ENCODE data around the gene LYPLAL1. TPM values are rescaled to one million over a fixed set of nuclear protein-coding genes. Genes with fewer than 3 reads are reported as not detected.

The LYPLAL1 gene
- total RNA-seq, 4 donors from 2014 or later: 12.6 to 18.9 (median 15.4) TPM

DNA sequence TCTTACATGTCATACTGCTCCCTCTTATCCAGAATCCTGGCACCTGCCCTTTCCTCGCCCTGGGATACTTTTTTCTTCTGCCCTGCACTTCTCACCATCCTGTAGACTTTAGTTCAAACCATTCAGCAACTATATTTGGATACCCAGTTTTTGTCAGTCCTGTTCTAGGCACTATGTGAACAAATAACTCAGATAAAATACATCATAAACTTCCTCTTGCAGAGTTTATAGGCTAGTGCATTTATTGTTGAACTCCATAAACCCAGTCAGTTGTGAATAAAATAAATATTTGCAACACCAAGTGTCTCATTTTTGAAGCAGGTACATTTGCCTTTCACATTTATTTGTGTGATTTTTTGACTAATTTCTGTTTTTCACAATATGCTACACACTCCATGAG is 4.3 kb downstream of the LYPLAL1 start:
- no peaks in the 10 kb centered on the region for H3K36me3 ChIP-seq
- no peak for TF ChIP-seq POLR2A (IDR thresholded peaks at IDR 0.05)
- TF ChIP-seq, protein P1, sequence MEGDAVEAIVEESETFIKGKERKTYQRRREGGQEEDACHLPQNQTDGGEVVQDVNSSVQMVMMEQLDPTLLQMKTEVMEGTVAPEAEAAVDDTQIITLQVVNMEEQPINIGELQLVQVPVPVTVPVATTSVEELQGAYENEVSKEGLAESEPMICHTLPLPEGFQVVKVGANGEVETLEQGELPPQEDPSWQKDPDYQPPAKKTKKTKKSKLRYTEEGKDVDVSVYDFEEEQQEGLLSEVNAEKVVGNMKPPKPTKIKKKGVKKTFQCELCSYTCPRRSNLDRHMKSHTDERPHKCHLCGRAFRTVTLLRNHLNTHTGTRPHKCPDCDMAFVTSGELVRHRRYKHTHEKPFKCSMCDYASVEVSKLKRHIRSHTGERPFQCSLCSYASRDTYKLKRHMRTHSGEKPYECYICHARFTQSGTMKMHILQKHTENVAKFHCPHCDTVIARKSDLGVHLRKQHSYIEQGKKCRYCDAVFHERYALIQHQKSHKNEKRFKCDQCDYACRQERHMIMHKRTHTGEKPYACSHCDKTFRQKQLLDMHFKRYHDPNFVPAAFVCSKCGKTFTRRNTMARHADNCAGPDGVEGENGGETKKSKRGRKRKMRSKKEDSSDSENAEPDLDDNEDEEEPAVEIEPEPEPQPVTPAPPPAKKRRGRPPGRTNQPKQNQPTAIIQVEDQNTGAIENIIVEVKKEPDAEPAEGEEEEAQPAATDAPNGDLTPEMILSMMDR (IDR thresholded peaks at IDR 0.05 in 4 of 5, conservative IDR thresholded peaks at IDR 0.05 in 1 of 5): no peak
- no peaks in the 10 kb centered on the region for H3K9me3 ChIP-seq
- H3K27ac ChIP-seq: peak overlapping the region; percentile 15 to 96 (median 93)
- in situ Hi-C loops (cut with MboI; ENCODE audit: low sequenced_read_pairs in 4 of 4): no loop called here
- DNase-seq (no peak), ATAC-seq (no peak)
- intact Hi-C loops (cut with DNase I; ENCODE audit: low total_unique reads): loop anchor here (5.0 kb wide), 1 partner anchor 51 kb away; no protein-coding TSS in a partner anchor
- H3K4me1 ChIP-seq: peaks cover 49 to 57% of the 10 kb centered on the region in 2 donors
- no peak overlapping the region for H3K4me3 ChIP-seq
- H3K27me3 ChIP-seq: no peaks in the 10 kb centered on the region

DNA sequence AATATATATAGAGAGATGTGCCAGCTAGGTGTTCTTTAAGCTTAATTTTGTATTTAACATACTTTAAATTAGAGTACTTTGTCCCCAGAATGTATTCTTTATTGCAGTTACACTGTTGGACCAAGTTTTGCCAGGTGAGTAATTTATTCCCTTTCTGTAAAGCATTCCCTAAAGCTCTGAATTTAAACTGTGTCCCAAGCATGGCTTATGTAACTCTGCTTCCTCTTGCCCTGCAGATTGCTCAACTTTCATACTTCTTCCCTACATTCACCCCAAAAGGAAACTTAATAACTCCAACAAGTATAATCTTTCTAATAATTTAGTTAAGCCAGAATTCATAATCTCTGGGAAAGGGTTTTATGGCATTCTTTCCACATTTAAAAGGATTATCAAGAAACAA is 5.6 kb downstream of the LYPLAL1 start:
- Histone ChIP-seq H3K9me3 (no peaks in the 10 kb centered on the region), H3K27me3 (no peaks in the 10 kb centered on the region), H3K27ac (peak overlapping the region in 2 of 4 donors; percentile 8 to 11), H3K4me3 (no peak overlapping the region), H3K36me3 (no peaks in the 10 kb centered on the region), H3K4me1 (peaks cover 57 to 62% of the 10 kb centered on the region in 2 donors)
- DNase-seq: no peak
- no peak for TF ChIP-seq POLR2A (IDR thresholded peaks at IDR 0.05)
- TF ChIP-seq, protein P1 (IDR thresholded peaks at IDR 0.05 in 4 of 5, conservative IDR thresholded peaks at IDR 0.05 in 1 of 5): no peak
- intact Hi-C loops (cut with DNase I; ENCODE audit: low total_unique reads) (loop anchor here (5.0 kb wide), 1 partner anchor 52 kb away; no protein-coding TSS in a partner anchor), in situ Hi-C loops (cut with MboI; ENCODE audit: low sequenced_read_pairs in 4 of 4) (no loop called here)
- ATAC-seq: no peak

DNA sequence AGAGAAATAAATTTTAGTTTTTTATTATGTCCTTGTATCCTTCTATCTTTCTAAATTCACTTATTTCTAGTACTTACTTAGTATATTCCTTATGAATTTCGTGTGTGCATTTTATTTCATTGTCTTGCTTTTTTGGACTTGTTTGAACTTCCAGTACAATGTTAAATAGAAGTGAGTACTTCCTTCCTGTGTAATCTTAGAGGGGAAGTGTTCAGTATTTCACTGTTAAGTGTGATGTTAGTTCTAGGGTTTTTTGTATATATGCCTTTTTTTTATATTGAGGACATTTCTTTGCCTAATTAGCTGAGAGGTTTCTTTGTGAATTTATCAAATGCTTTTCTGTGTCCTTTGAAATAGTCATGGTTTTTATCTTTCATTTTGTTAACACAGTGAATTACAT is 10.7 kb downstream of the LYPLAL1 start:
- H3K4me1 ChIP-seq: peaks cover 38 to 42% of the 10 kb centered on the region in 2 donors
- DNase-seq: no peak
- TF ChIP-seq, protein P1 (IDR thresholded peaks at IDR 0.05 in 4 of 5, conservative IDR thresholded peaks at IDR 0.05 in 1 of 5): no peak
- TF ChIP-seq POLR2A (IDR thresholded peaks at IDR 0.05): no peak
- no peak overlapping the region for H3K27ac ChIP-seq
- H3K36me3 ChIP-seq: no peaks in the 10 kb centered on the region
- no peaks in the 10 kb centered on the region for H3K27me3 ChIP-seq
- H3K9me3 ChIP-seq: no peaks in the 10 kb centered on the region
- intact Hi-C loops (cut with DNase I; ENCODE audit: low total_unique reads) (no loop called here), in situ Hi-C loops (cut with MboI; ENCODE audit: low sequenced_read_pairs in 4 of 4) (no loop called here)
- no peak for ATAC-seq
- H3K4me3 ChIP-seq: no peak overlapping the region

DNA sequence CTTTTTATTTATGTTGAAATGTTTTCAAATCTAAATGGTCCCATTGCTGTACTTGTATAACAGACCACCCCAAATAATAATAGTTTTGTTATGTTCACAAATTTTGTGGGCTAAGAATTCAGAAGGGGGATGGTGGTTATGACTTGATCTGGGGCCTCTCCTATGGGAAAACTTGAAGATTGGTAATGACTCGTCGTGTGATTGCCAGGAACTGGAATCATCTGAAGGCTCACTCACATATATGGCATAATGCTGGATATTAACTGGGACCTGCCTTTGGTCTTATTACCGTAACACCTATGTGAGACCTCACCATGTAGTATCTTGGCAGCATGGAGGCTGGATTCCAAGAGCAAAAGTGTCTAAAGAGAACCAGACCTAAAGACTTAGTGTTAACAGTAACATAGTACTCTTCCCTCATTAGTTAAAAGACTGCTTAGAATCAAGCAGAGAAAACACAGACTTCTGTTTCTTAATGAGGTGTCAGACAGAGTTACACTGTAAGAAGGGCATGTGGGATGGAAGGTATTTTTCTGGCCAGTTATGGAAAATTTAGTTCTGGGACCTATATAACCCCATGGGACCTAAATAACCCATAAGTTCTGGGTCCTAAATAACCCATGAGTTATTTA is 11.9 kb downstream of the LYPLAL1 start:
- no peak for DNase-seq
- H3K4me1 ChIP-seq: peaks cover 42 to 45% of the 10 kb centered on the region in 2 donors
- ATAC-seq: no peak
- H3K27me3 ChIP-seq: no peaks in the 10 kb centered on the region
- H3K4me3 ChIP-seq: no peak overlapping the region
- no peaks in the 10 kb centered on the region for H3K9me3 ChIP-seq
- TF ChIP-seq, protein P1 (IDR thresholded peaks at IDR 0.05 in 4 of 5, conservative IDR thresholded peaks at IDR 0.05 in 1 of 5): no peak
- no peak for TF ChIP-seq POLR2A (IDR thresholded peaks at IDR 0.05)
- in situ Hi-C loops (cut with MboI; ENCODE audit: low sequenced_read_pairs in 4 of 4): no loop called here
- H3K27ac ChIP-seq: no peak overlapping the region
- H3K36me3 ChIP-seq: no peaks in the 10 kb centered on the region
- intact Hi-C loops (cut with DNase I; ENCODE audit: low total_unique reads): no loop called here

All from gastrocnemius medialis (tissue), 4 donors.